ENCODE results near the gene KCNMA1. TPM values are rescaled to one million over a fixed set of nuclear protein-coding genes. Genes with fewer than 3 reads are reported as not detected.

KCNMA1 gene
- total and polyA plus RNA-seq, 8 donors, result 2.8 to 21.1 (median 4.3) TPM

GRCh38 chr10:77504196-77504872, 133.3 kb downstream of the KCNMA1 start:
- no peak for DNase-seq
- intact Hi-C loops (cut with DNase I), result no loop called here
- ATAC-seq, result no peak
- no peak overlapping the region for H3K27ac ChIP-seq
- H3K9me3 ChIP-seq, result no peaks in the 10 kb centered on the region
- H3K36me3 ChIP-seq, result no peaks in the 10 kb centered on the region
- no peak overlapping the region for H3K4me3 ChIP-seq
- H3K27me3 ChIP-seq, result peaks cover 0 to 9% of the 10 kb centered on the region in 2 donors
- peaks cover 6 to 8% of the 10 kb centered on the region in 2 donors for H3K4me1 ChIP-seq
- TF ChIP-seq CTCF (IDR thresholded peaks at IDR 0.05), result no peak

GRCh38 chr10:77501846-77502261, 135.8 kb downstream of the KCNMA1 start:
- Histone ChIP-seq H3K27me3 (peaks cover 0 to 9% of the 10 kb centered on the region in 2 donors), H3K36me3 (no peaks in the 10 kb centered on the region), H3K27ac (no peak overlapping the region), H3K4me3 (no peak overlapping the region), H3K9me3 (no peaks in the 10 kb centered on the region), H3K4me1 (peaks cover 5 to 6% of the 10 kb centered on the region in 2 donors)
- no peak for TF ChIP-seq CTCF (IDR thresholded peaks at IDR 0.05)
- DNase-seq (no peak), ATAC-seq (no peak)
- intact Hi-C loops (cut with DNase I), result no loop called here

GRCh38 chr10:77501152-77501845, 136.3 kb downstream of the KCNMA1 start:
- Histone ChIP-seq H3K36me3 (no peaks in the 10 kb centered on the region), H3K9me3 (no peaks in the 10 kb centered on the region), H3K27ac (no peak overlapping the region), H3K4me3 (no peak overlapping the region), H3K27me3 (peaks cover 0 to 9% of the 10 kb centered on the region in 2 donors), H3K4me1 (peaks cover 5 to 6% of the 10 kb centered on the region in 2 donors)
- intact Hi-C loops (cut with DNase I), result no loop called here
- peak in 2 of 4 donors; percentile 34 to 47 for DNase-seq
- peak; percentile 24 for ATAC-seq
- no peak for TF ChIP-seq CTCF (IDR thresholded peaks at IDR 0.05)

DNA sequence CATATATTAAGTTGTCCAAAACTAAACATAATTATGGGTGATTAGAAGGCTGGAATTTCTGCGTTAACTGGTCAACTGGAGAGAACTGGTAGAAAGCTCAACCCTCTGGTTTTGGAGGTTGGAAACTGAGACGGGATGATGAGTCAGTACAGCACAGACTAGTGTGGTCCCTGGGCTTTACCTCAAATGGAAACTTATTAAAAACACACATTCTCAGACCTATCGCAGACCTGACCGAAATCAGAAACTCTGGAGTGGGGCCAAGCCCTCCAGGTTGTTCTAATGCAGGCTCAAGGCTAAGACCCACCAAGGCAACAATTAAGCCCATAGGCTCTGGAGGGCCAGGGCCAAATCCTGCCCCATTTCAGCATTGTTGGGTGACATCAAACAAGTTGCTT, 136.9 kb downstream of the KCNMA1 start:
- no peak overlapping the region for H3K4me3 ChIP-seq
- no peaks in the 10 kb centered on the region for H3K9me3 ChIP-seq
- no peak for ATAC-seq
- intact Hi-C loops (cut with DNase I), result no loop called here
- H3K27ac ChIP-seq, result no peak overlapping the region
- DNase-seq, result no peak
- peaks cover 5 to 6% of the 10 kb centered on the region in 2 donors for H3K4me1 ChIP-seq
- H3K36me3 ChIP-seq, result no peaks in the 10 kb centered on the region
- TF ChIP-seq CTCF (IDR thresholded peaks at IDR 0.05), result no peak
- peaks cover 0 to 9% of the 10 kb centered on the region in 2 donors for H3K27me3 ChIP-seq

- no peak overlapping the region for H3K27ac ChIP-seq
- no peaks in the 10 kb centered on the region for H3K4me1 ChIP-seq
- H3K27me3 ChIP-seq, result no peaks in the 10 kb centered on the region
- H3K9me3 ChIP-seq, result no peaks in the 10 kb centered on the region
- no peak for TF ChIP-seq CTCF (IDR thresholded peaks at IDR 0.05)
- DNase-seq (no peak), ATAC-seq (no peak)
- H3K36me3 ChIP-seq, result no peaks in the 10 kb centered on the region
- no peak overlapping the region for H3K4me3 ChIP-seq
- intact Hi-C loops (cut with DNase I), result no loop called here
Measured at GRCh38 chr10:77498829-77499228, 138.8 kb downstream of the KCNMA1 start.

Measured in left lung (tissue), 10 donors.